ENCODE data around the gene DAB1.

- TF ChIP-seq CTCF (IDR thresholded peaks at IDR 0.05 in 2 of 3, conservative IDR thresholded peaks at IDR 0.05 in 1 of 3; ENCODE audit: borderline replicate concordance in 1 of 3, insufficient read depth in 1 of 3, low read depth in 2 of 3, low read length in 2 of 3) (no peak), POLR2A (IDR thresholded peaks at IDR 0.05; ENCODE audit: borderline replicate concordance, extremely low read depth, insufficient read depth, insufficient read length) (no peak), POLR2AphosphoS5 (IDR thresholded peaks at IDR 0.05; ENCODE audit: low read depth, low read length) (no peak), EZH2 (IDR thresholded peaks at IDR 0.05) (no peak), ZNF274 (IDR thresholded peaks at IDR 0.05; ENCODE audit: low read depth, low read length) (no peak), ZFX (IDR thresholded peaks at IDR 0.05) (no peak), RAD21 (IDR thresholded peaks at IDR 0.05; ENCODE audit: low read depth) (no peak), ELF1 (IDR thresholded peaks at IDR 0.05; ENCODE audit: borderline replicate concordance, low read depth) (no peak), ATF3 (IDR thresholded peaks at IDR 0.05) (no peak), CBX3 (IDR thresholded peaks at IDR 0.05; ENCODE audit: low read depth) (no peak)
Observed at GRCh38 chr1:56975446-56975845, 448.4 kb downstream of the DAB1 start.

Measured in HCT116 (cell line).